ENCODE results near the gene TIMM13.
"Not testable (repeated sequence)": the region's sequence is repeated elsewhere in the genome, so short reads cannot be mapped to it uniquely, and the experiment has no call there.

Gene TIMM13

GRCh38 chr19:2427429-2428320 is at the start of gene TIMM13:
Gene TIMM13 (minus strand): TSS chr19:2427586. CDS start chr19:2427533, 53 bp downstream.
- peak; percentile 98 for DNase-seq

DNA sequence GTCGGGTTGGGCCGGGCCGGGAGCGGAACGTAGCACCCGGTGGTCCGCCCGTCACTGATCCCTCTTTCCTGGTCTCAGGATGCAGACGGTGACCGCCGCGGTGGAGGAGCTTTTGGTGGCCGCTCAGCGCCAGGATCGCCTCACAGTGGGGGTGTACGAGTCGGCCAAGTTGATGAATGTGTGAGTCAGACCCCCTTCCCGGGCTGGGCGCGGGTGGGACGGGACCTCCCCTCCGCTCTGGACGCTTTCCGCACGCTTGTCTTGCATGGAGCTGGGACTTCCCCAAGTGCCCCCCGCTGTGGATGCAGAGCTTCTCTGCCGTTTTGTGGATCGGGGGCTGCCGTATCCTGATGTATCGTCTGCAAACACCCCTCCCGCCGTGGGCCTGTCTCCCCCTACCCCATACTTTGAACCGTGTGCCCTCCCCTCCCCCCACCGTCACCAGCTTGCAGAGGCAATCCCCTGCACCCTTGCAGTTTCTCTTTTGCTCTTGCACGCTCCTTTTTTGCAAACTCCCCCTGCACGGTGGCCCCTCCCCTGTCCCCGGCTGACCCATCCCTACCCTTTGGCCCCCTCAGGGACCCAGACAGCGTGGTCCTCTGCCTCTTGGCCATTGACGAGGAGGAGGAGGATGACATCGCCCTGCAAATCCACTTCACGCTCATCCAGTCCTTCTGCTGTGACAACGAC is 49.2 kb upstream of the TIMM13 start:
- DNase-seq: peak; percentile 69

DNA sequence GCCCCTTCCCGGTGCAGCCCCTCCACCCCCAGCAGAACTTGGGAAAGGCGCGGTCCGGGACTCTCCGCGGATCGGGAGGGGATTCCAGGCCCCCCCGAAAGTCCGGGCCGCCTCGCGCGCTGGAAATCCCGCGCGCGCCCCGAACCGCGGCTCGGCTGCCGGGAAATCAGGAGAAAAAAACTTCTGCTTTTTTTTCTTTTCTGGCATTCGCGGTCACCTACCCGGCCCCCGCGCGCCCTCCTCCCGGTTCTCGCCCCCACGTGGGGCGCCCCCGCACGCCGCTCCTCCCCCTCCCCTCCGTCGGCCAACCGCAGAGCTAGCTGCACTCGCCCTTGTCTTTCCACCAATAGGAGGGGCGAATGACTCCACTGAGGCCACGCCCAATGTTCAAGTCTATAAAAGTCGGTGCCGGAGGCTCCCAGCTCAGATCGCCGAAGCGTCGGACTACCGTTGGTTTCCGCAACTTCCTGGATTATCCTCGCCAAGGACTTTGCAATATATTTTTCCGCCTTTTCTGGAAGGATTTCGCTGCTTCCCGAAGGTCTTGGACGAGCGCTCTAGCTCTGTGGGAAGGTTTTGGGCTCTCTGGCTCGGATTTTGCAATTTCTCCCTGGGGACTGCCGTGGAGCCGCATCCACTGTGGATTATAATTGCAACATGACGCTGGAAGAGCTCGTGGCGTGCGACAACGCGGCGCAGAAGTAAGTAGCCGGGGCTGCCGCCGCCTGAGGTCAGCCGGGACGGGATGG is 48.5 kb upstream of the TIMM13 start, which contains the start of gene GADD45B:
TSS of gene GADD45B (plus strand) at position 426 of the 749 bp plus-strand sequence. CDS start at position 658, 232 bp downstream.
- DNase-seq: peak; percentile 98

DNA sequence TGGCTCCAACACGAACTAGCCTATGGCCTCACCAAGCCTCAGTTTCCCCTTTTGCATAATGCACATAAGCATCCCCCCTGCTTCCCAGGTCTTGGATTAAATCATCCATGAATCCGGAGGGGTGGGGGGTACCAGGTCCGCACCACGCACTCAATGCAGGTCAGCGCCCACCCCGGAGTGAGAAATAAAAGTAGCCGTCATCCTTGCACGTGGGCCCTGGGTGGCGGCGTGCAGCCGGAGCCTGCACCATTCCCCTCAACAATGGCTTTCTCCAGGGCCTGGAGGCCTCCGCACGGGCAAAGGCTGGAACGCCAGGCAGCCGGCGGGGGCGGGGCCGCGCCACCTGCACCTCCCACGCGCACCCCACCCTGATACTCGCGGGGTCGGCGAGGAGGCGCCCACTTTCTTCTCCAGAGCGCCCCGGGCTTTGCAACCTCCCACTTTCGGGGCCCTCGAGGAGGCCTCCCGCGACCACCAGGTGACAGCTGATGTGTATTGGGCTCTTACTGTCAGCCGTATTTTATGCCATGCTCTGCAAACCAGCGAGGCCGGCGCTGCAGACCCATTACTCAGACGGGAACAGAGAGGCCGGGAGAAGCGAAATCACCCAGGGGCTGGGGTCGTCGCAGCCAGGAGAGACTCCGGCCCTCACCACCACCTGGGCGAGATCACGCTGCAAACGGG is 47.8 kb upstream of the TIMM13 start:
- DNase-seq: peak; percentile 65

DNA sequence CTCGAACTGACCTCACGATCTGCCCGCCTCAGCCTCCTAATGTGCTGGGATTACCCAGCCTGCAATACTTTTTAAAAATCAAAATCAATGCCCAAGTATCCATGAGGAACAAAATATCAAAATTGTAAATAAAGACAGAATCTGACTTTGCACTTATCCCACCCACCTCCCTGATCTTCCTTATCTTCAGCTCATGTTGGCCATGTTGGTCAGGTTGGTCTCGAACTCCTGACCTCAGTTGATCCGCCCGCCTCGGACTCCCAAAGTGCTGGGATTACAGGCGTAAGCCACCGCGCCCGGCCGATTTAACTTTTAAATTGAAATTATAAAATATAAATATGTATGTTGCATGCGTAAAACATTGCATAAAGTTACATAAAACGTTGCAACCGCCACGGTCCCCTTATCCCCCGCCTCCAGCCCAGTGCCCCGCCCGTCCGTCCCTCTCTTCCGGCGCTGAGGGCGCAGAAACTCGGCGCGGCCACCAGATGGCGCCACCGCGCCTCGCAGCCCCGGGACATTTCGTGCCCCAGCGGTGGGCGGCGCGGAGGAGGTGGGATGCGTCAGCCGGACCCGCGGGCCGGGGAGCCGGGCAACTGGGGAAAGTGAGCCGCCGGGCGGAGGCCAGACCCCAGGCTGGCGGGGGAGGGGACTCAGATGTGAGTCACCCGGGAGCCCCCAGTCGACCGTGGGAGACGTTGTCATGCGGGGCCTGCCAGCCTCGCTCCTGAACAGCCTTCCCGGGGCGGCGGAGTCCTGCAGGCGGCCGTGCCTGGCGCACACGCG is 47.0 kb upstream of the TIMM13 start:
- DNase-seq: peak; percentile 92

- DNase-seq: not testable (repeated sequence)
These were observed 42.5 kb upstream of the TIMM13 start for GRCh38 chr19:2469915-2470200.

DNA sequence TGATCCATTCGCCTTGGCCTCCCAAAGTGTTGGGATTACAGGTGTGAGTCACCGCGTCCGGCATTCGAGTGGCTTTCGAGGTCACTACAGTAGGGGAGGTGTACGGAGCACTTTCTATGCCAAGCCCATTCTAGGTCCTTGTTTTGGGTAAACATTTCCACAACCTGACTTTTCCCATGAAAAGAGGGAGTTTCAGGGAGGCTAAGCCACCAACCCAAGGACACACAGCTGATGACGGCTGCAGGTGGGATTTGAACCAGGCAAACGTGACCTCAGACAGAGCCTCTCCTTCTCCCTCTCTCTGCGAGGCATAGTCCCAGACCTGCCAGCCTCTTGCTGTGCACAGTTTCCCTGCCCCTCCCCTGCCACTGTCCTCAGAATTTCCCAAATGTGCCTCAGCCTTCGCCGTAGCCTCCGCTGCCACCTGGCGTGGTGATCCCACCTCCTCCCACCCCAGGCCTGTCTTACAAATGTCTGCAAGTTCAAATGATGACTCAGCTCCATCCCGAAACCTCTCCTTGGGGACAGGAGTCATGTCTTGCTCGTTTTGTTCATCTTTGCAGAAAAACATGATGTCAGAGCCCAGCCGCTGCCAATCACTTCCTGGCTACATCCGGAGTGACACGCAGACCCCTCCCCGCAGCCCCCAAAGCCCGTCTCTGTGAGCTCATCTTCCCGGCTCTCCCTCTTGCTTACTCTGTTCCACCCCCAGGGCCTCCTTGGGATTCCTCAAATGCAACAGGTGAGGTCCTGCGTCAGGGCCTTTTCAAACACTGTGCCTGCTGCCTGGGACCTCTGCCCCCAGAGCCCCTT is 41.9 kb upstream of the TIMM13 start:
- peak; percentile 76 for DNase-seq

DNA sequence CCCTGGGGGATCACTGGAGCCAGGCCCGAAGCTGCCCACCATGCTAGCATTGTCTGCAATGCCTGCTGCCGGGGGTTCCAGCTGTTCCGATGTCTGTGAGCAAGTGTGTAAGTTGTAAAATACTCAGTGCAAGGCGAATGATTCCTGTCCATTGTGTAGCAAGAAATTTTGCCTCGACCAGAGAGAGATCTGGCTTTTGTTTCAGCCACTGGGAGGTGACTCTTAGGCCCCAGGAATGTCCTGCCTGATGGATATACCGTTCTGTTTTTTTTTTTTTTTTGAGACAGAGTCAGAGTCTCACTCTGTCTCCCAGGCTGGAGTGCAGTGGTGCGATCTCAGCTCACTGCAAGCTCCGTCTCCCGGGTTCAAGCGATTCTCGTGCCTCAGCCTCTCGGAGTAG is 41.2 kb upstream of the TIMM13 start:
- DNase-seq: no peak

- no peak for DNase-seq
These were observed 37.0 kb upstream of the TIMM13 start for GRCh38 chr19:2464389-2464788.

GRCh38 chr19:2463694-2464093 is 36.3 kb upstream of the TIMM13 start:
- DNase-seq: not testable (repeated sequence)

DNA sequence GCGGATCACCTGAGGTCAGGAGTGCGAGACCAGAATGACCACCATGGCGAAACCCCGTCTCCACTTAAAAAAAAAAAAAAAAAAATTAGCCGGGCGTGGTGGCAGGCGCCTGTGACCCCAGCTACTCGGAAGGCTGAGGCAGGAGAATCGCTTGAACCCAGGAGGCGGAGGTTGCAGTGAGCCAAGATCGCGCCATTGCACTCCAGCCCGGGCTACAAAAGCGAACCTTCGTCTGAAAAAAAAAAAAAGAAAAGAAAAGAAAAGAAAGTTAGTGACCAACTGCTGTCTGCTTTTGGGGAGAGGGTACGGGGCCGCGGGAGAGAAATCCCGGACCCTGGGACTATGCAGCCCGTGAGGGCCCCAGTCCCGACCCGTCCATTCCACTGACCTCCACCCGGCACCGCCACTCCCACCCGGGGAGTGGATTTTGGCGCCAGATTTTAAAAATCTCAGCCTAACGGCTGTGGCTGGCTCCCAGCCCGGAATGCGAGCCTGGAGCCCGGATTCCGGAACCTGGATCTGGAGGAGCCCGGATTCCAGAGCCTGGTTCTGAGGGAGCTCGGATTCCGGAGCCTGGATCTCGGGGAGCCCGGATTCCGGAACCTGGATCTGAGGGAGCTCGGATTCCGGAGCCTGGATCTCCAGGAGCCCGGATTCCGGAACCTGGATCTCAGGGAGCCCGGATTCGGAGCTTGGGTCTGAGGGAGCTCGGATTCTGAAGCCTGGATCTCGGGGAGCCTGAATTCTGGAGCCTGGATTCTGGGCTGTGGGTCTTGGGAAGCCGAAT is 35.4 kb upstream of the TIMM13 start:
- DNase-seq: peak; percentile 94

GRCh38 chr19:2461751-2462634 is 34.6 kb upstream of the TIMM13 start:
- DNase-seq: peak; percentile 87

- no peak for DNase-seq
These were observed 32.9 kb upstream of the TIMM13 start for GRCh38 chr19:2460245-2460644.

GRCh38 chr19:2458776-2459175 is 31.4 kb upstream of the TIMM13 start:
- not testable (repeated sequence) for DNase-seq

DNA sequence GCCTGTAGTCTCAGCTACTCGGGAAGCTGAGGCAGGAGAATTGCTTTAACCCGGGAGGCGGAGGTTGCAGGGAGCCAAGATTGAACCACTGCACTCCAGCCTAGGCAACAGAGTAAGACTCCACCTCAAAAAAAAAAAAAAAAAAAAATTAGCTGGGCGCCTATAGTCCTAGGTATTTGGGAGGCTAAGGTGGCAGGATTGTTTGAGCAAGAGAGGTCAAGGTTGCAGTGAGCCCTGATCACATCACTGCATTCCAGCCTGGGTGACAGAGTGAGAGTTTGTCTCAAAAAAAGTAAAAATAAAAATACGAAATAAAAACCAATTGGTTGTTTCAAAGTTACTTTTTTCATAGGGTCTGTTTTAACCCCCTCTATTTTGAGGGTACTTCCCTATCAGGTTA is 30.7 kb upstream of the TIMM13 start:
- DNase-seq: no peak

- no peak for DNase-seq
These were observed 30.1 kb upstream of the TIMM13 start for GRCh38 chr19:2457394-2458037.

- DNase-seq: peak; percentile 58
These were observed 28.6 kb upstream of the TIMM13 start for GRCh38 chr19:2455851-2456570.
